ENCODE results near the gene EXOC4. TPM values are rescaled to one million over a fixed set of nuclear protein-coding genes. Genes with fewer than 3 reads are reported as not detected.

The EXOC4 gene
- total RNA-seq, 1 donor from 2014 or later: 51.6 TPM

GRCh38 chr7:133916621-133917020 is 663.7 kb downstream of the EXOC4 start:
- no peak for DNase-seq (ENCODE audit: low read depth)
- no peaks in the 10 kb centered on the region for H3K36me3 ChIP-seq (ENCODE audit: control insufficient read depth, insufficient read depth, low read length)

DNA sequence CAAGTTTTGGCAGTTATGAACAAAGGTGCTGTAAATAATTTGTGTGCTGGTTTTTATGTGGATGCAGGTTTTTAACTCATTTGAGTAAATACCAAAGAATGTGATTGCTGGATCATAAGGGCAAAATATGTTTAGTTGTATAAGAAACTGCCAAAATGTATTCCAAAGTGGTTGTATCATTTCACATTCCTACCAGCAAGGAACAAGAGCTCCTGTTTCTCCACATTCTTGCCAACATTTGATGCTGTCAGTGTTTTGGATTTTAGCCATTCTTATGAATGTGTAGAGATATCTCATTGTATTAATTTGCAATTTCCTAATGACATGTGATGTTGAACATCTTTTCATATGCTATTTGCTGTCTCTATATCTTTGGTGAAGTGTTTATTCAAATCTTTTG is 666.9 kb downstream of the EXOC4 start:
- Histone ChIP-seq H3K4me3 (ENCODE audit: low read depth, low read length) (no peak overlapping the region), H3K27me3 (ENCODE audit: control insufficient read depth, insufficient read depth, low read length) (no peaks in the 10 kb centered on the region), H3K36me3 (ENCODE audit: control insufficient read depth, insufficient read depth, low read length) (no peaks in the 10 kb centered on the region)
- no peak for TF ChIP-seq CTCF (IDR thresholded peaks at IDR 0.05; ENCODE audit: insufficient read depth, low read length, poor library complexity, severe bottlenecking)
- DNase-seq (ENCODE audit: low read depth): no peak

More at GRCh38 chr7:133916621-133917020, 663.7 kb downstream of the EXOC4 start:
- Histone ChIP-seq H3K4me3 (ENCODE audit: low read depth, low read length) (no peak overlapping the region), H3K27me3 (ENCODE audit: control insufficient read depth, insufficient read depth, low read length) (no peaks in the 10 kb centered on the region)
- TF ChIP-seq CTCF (IDR thresholded peaks at IDR 0.05; ENCODE audit: insufficient read depth, low read length, poor library complexity, severe bottlenecking): no peak

- no peaks in the 10 kb centered on the region for H3K36me3 ChIP-seq (ENCODE audit: control insufficient read depth, insufficient read depth, low read length)
- no peak for TF ChIP-seq CTCF (IDR thresholded peaks at IDR 0.05; ENCODE audit: insufficient read depth, low read length, poor library complexity, severe bottlenecking)
- no peaks in the 10 kb centered on the region for H3K27me3 ChIP-seq (ENCODE audit: control insufficient read depth, insufficient read depth, low read length)
- DNase-seq (ENCODE audit: low read depth): no peak
- H3K4me3 ChIP-seq (ENCODE audit: low read depth, low read length): no peak overlapping the region
These were observed 668.8 kb downstream of the EXOC4 start for GRCh38 chr7:133921635-133922182.

DNA sequence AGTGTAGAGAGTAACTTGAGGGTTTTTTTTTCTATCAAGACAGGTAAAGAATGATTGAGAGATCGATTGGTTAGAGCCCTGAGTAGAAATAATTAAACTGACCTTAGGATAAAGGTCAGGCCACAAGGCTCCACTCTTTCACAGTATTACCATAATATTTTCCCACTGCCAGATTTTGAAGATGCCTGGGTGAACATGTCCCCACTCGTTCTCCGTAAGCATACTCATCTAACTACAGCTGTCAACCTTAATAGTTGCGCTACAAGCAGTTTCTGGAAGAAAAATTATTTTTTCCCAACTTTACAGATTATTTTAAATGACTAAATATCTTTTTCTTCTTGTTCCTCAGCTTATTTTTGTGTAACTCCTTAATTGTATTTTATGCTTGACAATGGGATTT is 671.1 kb downstream of the EXOC4 start:
- no peak for TF ChIP-seq CTCF (IDR thresholded peaks at IDR 0.05; ENCODE audit: insufficient read depth, low read length, poor library complexity, severe bottlenecking)
- H3K4me3 ChIP-seq (ENCODE audit: low read depth, low read length): no peak overlapping the region
- H3K27me3 ChIP-seq (ENCODE audit: control insufficient read depth, insufficient read depth, low read length): no peaks in the 10 kb centered on the region
- no peak for DNase-seq (ENCODE audit: low read depth)
- no peaks in the 10 kb centered on the region for H3K36me3 ChIP-seq (ENCODE audit: control insufficient read depth, insufficient read depth, low read length)

- no peak for DNase-seq (ENCODE audit: low read depth)
- Histone ChIP-seq H3K36me3 (ENCODE audit: control insufficient read depth, insufficient read depth, low read length) (no peaks in the 10 kb centered on the region), H3K27me3 (ENCODE audit: control insufficient read depth, insufficient read depth, low read length) (no peaks in the 10 kb centered on the region), H3K4me3 (ENCODE audit: low read depth, low read length) (no peak overlapping the region)
- TF ChIP-seq CTCF (IDR thresholded peaks at IDR 0.05; ENCODE audit: insufficient read depth, low read length, poor library complexity, severe bottlenecking): no peak
These were observed 678.2 kb downstream of the EXOC4 start for GRCh38 chr7:133931053-133931452.

- H3K27me3 ChIP-seq (ENCODE audit: control insufficient read depth, insufficient read depth, low read length): no peaks in the 10 kb centered on the region
- H3K36me3 ChIP-seq (ENCODE audit: control insufficient read depth, insufficient read depth, low read length): no peaks in the 10 kb centered on the region
- TF ChIP-seq CTCF (IDR thresholded peaks at IDR 0.05; ENCODE audit: insufficient read depth, low read length, poor library complexity, severe bottlenecking): no peak
- no peak overlapping the region for H3K4me3 ChIP-seq (ENCODE audit: low read depth, low read length)
- no peak for DNase-seq (ENCODE audit: low read depth)
These were observed 679.7 kb downstream of the EXOC4 start for GRCh38 chr7:133932591-133932990.
